Measurements from ENCODE around the gene MRPL10. TPM values are rescaled to one million over a fixed set of nuclear protein-coding genes. Genes with fewer than 3 reads are reported as not detected.

MRPL10 gene
- total and polyA plus RNA-seq, 2 donors (not counting 1 experiment from before 2014, with no cell fraction given): 31.0 to 44.7 TPM

- Histone ChIP-seq H3K9ac (ENCODE audit: insufficient read depth, low read length) (no peak overlapping the region), H4K20me1 (ENCODE audit: control insufficient read depth, extremely low read depth, insufficient read depth, low read length) (no peaks in the 10 kb centered on the region)
- TF ChIP-seq EZH2 (IDR thresholded peaks at IDR 0.05; ENCODE audit: low read length, missing control alignments): no peak
- TF ChIP-seq, protein P1, sequence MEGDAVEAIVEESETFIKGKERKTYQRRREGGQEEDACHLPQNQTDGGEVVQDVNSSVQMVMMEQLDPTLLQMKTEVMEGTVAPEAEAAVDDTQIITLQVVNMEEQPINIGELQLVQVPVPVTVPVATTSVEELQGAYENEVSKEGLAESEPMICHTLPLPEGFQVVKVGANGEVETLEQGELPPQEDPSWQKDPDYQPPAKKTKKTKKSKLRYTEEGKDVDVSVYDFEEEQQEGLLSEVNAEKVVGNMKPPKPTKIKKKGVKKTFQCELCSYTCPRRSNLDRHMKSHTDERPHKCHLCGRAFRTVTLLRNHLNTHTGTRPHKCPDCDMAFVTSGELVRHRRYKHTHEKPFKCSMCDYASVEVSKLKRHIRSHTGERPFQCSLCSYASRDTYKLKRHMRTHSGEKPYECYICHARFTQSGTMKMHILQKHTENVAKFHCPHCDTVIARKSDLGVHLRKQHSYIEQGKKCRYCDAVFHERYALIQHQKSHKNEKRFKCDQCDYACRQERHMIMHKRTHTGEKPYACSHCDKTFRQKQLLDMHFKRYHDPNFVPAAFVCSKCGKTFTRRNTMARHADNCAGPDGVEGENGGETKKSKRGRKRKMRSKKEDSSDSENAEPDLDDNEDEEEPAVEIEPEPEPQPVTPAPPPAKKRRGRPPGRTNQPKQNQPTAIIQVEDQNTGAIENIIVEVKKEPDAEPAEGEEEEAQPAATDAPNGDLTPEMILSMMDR (conservative IDR thresholded peaks at IDR 0.05 in 1 of 2, IDR thresholded peaks at IDR 0.05 in 1 of 2; ENCODE audit: low read depth in 1 of 2, low read length in 2 of 2): no peak
Measured at GRCh38 chr17:47804461-47804860, 26.9 kb downstream of the MRPL10 start.

DNA sequence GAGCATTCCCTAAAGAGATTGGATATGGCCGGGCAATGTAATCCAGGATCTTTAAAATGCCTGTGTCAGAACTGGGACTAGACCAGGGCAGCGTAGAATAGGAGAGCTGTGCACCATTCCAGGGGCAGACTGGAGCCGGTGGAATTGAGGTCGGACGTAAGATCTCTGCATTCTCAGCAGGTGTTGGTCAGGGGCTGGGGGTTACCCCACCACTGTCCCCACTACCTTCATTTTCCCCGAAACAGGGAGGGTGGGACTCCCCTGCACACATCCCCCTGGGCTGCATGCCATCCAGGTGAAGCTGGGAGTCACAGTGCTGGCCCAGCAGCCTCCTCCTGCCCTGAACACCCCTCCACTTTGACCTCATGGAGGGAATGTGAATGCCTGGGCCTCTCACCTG lies 27.6 kb downstream of the MRPL10 start:
- DNase-seq (ENCODE audit: low read depth in 2 of 2): no peak
- no peak overlapping the region for H3K9ac ChIP-seq (ENCODE audit: insufficient read depth, low read length)
- H3K27ac ChIP-seq (ENCODE audit: insufficient read depth, low read length): no peak overlapping the region
- H3K36me3 ChIP-seq (ENCODE audit: control insufficient read depth, insufficient read depth, low read length): peaks cover 2% of the 10 kb centered on the region
- H3K79me2 ChIP-seq (ENCODE audit: control insufficient read depth, insufficient read depth, low read length): no peaks in the 10 kb centered on the region
- no peak overlapping the region for H2AFZ ChIP-seq (ENCODE audit: low read length)
- H3K4me1 ChIP-seq (ENCODE audit: control insufficient read depth, extremely low read depth, insufficient read depth, low read length): no peaks in the 10 kb centered on the region
- H4K20me1 ChIP-seq (ENCODE audit: control insufficient read depth, extremely low read depth, insufficient read depth, low read length): no peaks in the 10 kb centered on the region
- H3K27me3 ChIP-seq (ENCODE audit: control insufficient read depth, insufficient read depth, low read length): peaks cover 23% of the 10 kb centered on the region
- TF ChIP-seq EZH2 (IDR thresholded peaks at IDR 0.05; ENCODE audit: low read length, missing control alignments): no peak
- TF ChIP-seq, protein P1 (conservative IDR thresholded peaks at IDR 0.05 in 1 of 2, IDR thresholded peaks at IDR 0.05 in 1 of 2; ENCODE audit: low read depth in 1 of 2, low read length in 2 of 2): no peak
- no peak overlapping the region for H3K4me2 ChIP-seq (ENCODE audit: extremely low read depth, insufficient read depth, low read length)
- H3K4me3 ChIP-seq (replicated peaks in 1 of 4; ENCODE audit: control extremely low read depth in 1 of 4, insufficient read depth in 1 of 4, low read depth in 3 of 4, low read length in 4 of 4): no peak overlapping the region
- H3K9me3 ChIP-seq (ENCODE audit: control insufficient read depth, insufficient read depth, low read depth, low read length): no peaks in the 10 kb centered on the region

More at GRCh38 chr17:47804461-47804860, 26.9 kb downstream of the MRPL10 start:
- Histone ChIP-seq H3K27ac (ENCODE audit: insufficient read depth, low read length) (no peak overlapping the region), H2AFZ (ENCODE audit: low read length) (no peak overlapping the region), H3K4me1 (ENCODE audit: control insufficient read depth, extremely low read depth, insufficient read depth, low read length) (no peaks in the 10 kb centered on the region), H3K9me3 (ENCODE audit: control insufficient read depth, insufficient read depth, low read depth, low read length) (no peaks in the 10 kb centered on the region), H3K79me2 (ENCODE audit: control insufficient read depth, insufficient read depth, low read length) (no peaks in the 10 kb centered on the region), H3K4me2 (ENCODE audit: extremely low read depth, insufficient read depth, low read length) (no peak overlapping the region), H3K27me3 (ENCODE audit: control insufficient read depth, insufficient read depth, low read length) (peaks cover 23% of the 10 kb centered on the region), H3K4me3 (replicated peaks in 1 of 4; ENCODE audit: control extremely low read depth in 1 of 4, insufficient read depth in 1 of 4, low read depth in 3 of 4, low read length in 4 of 4) (no peak overlapping the region), H3K36me3 (ENCODE audit: control insufficient read depth, insufficient read depth, low read length) (peaks cover 5% of the 10 kb centered on the region)
- no peak for DNase-seq (ENCODE audit: low read depth in 2 of 2)

- TF ChIP-seq, protein P1 (conservative IDR thresholded peaks at IDR 0.05 in 1 of 2, IDR thresholded peaks at IDR 0.05 in 1 of 2; ENCODE audit: low read depth in 1 of 2, low read length in 2 of 2): no peak
- TF ChIP-seq EZH2 (IDR thresholded peaks at IDR 0.05; ENCODE audit: low read length, missing control alignments): no peak
- no peaks in the 10 kb centered on the region for H3K4me1 ChIP-seq (ENCODE audit: control insufficient read depth, extremely low read depth, insufficient read depth, low read length)
- no peak overlapping the region for H3K9ac ChIP-seq (ENCODE audit: insufficient read depth, low read length)
- no peak overlapping the region for H3K27ac ChIP-seq (ENCODE audit: insufficient read depth, low read length)
- H2AFZ ChIP-seq (ENCODE audit: low read length): no peak overlapping the region
- DNase-seq (ENCODE audit: low read depth in 2 of 2): no peak
- no peaks in the 10 kb centered on the region for H3K36me3 ChIP-seq (ENCODE audit: control insufficient read depth, insufficient read depth, low read length)
- H3K79me2 ChIP-seq (ENCODE audit: control insufficient read depth, insufficient read depth, low read length): no peaks in the 10 kb centered on the region
- H4K20me1 ChIP-seq (ENCODE audit: control insufficient read depth, extremely low read depth, insufficient read depth, low read length): no peaks in the 10 kb centered on the region
- H3K4me2 ChIP-seq (ENCODE audit: extremely low read depth, insufficient read depth, low read length): no peak overlapping the region
- H3K27me3 ChIP-seq (ENCODE audit: control insufficient read depth, insufficient read depth, low read length): peaks cover 23% of the 10 kb centered on the region
- no peak overlapping the region for H3K4me3 ChIP-seq (replicated peaks in 1 of 4; ENCODE audit: control extremely low read depth in 1 of 4, insufficient read depth in 1 of 4, low read depth in 3 of 4, low read length in 4 of 4)
- H3K9me3 ChIP-seq (ENCODE audit: control insufficient read depth, insufficient read depth, low read depth, low read length): no peaks in the 10 kb centered on the region
Measured at GRCh38 chr17:47803201-47803600, 28.1 kb downstream of the MRPL10 start.

All from fibroblast of lung (primary cell).